B cell (primary cell): ENCODE data around the gene SMARCC1.

Experiments used
- CTCF ChIP-seq: fragments of 200-600 bp; IDR thresholded peaks from one replicate; pipeline ENCODE4 v1.8.0; 2022; ENCODE audit warnings: antibody characterized with exemption, mild to moderate bottlenecking
- EZH2 ChIP-seq: IDR thresholded peaks from 2 replicates; pipeline ENCODE4 v1.6.1; 2012; ENCODE audit warnings: borderline replicate concordance, low read depth, mild to moderate bottlenecking, moderate library complexity, low read length; ENCODE audit not compliant: insufficient read depth, poor library complexity, severe bottlenecking

GRCh38 chr3:47581422-47581821, 200.3 kb downstream of the SMARCC1 start:
- TF ChIP-seq CTCF (no peak), EZH2 (no peak)
